Measurements from ENCODE around the gene EHBP1L1.
"Not testable (repeated sequence)": the region's sequence is repeated elsewhere in the genome, so short reads cannot be mapped to it uniquely, and the experiment has no call there.

The EHBP1L1 gene

DNA sequence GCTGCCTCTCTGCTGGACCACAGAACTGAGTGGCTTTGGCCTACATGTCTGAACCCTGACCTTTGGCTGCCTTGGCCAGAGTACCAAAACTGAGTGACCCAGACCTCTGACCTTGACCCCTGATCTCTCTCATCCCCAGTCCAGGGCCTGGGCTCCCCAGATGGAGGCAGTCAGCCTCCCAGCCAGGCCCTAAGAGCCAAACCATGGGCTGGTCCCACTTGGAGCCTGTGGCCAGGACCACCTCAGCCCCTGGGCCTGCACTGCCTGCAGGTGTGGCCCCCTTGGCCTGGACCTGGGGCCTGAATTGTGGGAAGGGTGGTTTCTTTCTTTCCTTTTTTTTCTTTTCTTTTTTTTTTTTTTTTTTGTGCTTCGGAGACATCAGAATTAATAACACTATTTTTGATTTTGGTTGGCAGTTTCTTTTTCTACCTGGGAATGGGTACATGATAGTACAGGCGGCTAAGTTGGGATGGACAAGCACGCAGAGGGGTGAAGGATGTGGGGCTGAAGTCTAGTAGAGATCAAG lies 61.2 kb downstream of the EHBP1L1 start:
- no peak for DNase-seq

DNA sequence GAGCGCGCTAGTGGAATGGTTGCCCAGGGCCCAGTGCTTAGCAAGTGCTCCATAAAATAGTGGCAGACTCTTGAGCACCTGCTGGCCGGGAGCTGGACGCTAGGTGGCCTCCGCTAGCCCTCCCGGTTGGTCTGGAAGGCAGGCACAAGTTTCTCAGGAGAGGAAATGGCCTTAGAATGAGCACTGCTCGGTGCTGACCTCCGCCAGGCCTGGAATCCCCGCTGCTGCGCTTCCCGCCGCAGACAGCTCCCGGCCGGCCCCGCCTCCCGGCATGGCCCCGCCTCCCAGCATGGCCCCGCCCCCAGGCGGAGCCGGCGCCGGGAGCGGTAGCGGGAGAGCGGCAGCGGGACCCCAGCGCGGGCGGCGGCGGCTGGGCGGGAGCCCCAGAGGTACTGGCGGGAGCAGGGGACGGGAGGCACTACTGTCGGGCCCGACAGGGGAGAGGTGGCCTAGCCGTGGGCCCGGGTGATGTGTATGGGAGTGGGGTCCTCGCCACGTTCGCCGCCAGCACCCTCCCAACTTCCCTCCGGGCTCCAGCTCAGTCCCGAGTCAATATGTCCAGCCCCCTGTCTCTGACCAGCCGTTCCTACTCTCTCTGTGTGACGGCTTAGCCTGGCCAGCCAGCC lies 62.1 kb downstream of the EHBP1L1 start, which contains the start of gene SIPA1:
TSS of gene SIPA1 (plus strand) at position 308 of the 626 bp plus-strand sequence. CDS start 2,821 bp downstream, outside the sequence.
- DNase-seq: peak; percentile 79

DNA sequence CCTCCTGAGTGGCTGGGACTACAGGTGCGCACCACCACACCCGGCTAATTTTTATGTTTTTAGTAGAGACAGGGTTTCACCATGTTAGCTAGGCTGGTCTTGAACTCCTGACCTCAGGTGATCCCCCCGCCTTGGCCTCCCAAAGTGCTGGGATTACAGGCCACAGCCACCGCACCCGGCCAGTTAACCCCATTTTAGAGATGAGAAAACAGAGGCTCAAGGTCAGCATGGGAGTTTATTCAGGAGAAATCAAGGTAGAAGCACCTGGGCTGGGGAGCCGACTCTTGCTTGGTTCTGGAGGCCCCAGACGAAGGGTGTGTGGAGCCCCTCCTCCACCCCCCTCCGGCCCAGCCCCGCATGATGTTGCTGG lies 63.4 kb downstream of the EHBP1L1 start:
- DNase-seq: not testable (repeated sequence)

DNA sequence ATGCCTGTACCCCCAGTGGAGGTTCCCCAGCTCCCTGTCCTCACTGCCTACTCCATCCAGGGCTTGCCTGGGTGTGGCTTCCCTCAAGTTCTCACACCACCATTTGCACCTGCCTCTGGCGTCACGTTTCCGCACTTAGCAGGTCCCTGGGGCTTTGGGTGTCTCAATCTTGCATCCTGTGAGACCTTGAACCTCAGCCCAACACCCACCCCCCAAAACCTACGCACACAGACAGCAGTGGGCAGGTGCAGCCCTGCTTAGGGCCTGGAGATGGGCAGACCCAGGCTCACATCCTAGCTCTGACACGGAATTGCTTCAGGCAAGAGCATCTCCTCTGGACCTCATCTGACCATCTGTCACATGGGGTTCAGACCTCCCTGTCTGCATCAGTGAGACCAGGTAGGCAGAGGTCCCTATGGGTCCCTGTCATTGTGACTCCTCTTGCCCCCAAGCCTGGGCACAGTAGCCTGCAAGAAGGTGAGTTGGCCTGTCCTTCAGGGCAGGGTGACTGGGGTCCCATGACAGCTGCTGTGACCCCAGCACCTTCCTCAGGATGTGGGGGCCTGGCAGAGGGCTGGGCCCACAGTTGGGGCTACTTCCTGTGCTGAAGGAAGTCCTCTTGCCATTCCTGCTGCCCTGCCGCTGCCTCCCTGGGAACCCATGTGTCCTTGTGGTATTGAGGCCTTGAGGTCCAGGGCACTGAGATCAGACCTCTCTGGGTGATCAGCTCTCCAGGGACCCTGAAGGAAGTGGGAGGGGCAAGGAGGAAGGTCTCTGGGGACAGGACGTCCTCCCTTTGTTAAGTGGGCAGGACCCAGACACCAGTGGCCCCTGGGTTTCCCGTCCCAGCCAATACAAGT lies 64.0 kb downstream of the EHBP1L1 start:
- peak; percentile 10 for DNase-seq

DNA sequence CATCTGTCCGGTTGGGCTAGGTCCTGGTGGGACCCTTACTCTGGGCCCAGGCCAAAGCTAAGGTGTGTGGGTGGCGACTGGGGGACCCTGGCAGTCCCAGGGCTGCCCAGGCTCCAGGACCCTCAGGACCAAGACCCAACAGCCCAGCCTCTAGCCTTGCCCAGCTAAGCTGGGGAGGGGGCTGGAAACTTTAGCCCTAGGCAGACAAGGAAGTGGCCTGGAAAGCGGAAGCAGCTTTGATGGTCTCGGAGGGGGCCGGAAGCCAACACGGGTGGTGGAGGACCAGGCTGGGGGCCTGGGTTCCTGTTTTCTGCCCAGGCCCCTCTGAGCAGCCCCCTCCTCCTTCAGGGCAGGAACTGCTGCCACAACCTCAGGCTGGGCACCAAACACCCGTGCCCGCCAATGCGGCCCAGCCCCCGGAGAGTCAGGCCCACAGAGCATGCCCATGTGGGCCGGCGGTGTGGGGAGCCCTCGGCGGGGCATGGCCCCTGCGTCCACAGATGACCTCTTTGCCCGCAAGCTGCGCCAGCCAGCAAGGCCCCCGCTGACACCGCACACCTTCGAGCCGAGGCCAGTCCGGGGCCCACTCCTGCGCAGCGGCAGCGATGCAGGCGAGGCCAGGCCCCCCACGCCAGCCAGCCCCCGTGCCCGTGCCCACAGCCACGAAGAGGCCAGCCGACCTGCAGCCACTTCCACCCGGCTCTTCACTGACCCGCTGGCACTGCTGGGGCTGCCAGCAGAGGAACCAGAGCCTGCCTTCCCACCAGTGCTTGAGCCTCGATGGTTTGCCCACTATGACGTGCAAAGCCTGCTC lies 64.8 kb downstream of the EHBP1L1 start:
- DNase-seq: peak; percentile 40

DNA sequence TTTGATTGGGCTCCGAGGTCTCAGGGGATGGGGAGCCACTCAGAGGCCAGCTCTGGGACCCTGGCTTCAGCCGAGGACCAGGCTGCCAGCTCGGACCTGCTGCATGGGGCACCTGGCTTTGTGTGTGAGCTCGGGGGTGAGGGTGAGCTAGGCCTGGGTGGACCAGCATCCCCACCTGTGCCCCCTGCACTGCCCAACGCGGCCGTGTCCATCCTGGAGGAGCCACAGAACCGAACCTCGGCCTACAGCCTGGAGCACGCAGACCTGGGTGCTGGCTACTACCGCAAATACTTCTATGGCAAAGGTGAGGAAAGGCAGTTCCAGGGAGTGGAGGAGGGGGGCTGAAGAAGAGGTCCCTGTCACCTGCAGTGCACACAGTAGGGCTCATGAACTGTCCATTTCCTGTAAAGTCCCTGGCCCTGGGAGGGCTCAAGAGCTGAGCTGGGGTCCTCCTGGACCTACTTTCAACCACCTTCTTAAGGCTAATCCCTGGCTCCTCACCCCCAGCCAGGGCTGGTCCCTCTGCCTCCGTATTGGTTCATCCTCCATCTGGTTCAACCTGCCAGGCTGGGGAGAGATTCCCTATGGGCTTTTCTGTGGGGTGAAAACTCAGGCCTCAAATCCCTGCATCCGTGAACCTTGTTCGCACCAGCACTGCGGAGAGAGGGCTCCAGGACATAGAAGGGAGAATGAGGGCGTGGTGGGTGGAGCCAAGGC lies 65.6 kb downstream of the EHBP1L1 start:
- no peak for DNase-seq
